CD4-positive, alpha-beta memory T cell (primary cell): ENCODE data around the gene GOLGA1. TPM values are rescaled to one million over a fixed set of nuclear protein-coding genes. Genes with fewer than 3 reads are reported as not detected.

Experiments used
- CTCF ChIA-PET: fragments of 350-600 bp; sonication (Branson Sonifier 250); formaldehyde crosslinking; loops from one replicate; lab custom pipeline; 2021; ENCODE audit warnings: inconsistent platforms; ENCODE audit not compliant: partially characterized antibody; lab: Charles Lee
- POLR2A ChIA-PET: fragments of 350-600 bp; sonication (Branson Sonifier 250); formaldehyde crosslinking; loops from one replicate; lab custom pipeline; 2021; ENCODE audit not compliant: partially characterized antibody; lab: Charles Lee
- DNase-seq, 5 donors: peaks; one replicate each; pipeline versions ENCODE4 v3.0.0 to v3.0.0-alpha.2; 2020 to 2022; ENCODE audit warnings: mixed read lengths in 1 of 5
- H3K27ac ChIP-seq: one replicate; pipeline ENCODE4 v1.7.0; 2013; ENCODE audit warnings: low read depth, low read length
- H3K27me3 ChIP-seq: 2 replicates; pipeline ENCODE4 v1.7.0; 2013; ENCODE audit warnings: mild to moderate bottlenecking, low read length, moderate library complexity; ENCODE audit not compliant: insufficient read depth
- H3K36me3 ChIP-seq: 2 replicates; pipeline ENCODE4 v1.7.0; 2013; ENCODE audit warnings: mild to moderate bottlenecking, low read length, moderate library complexity; ENCODE audit not compliant: insufficient read depth
- H3K4me1 ChIP-seq: 2 replicates; pipeline ENCODE4 v1.7.0; 2013; ENCODE audit warnings: mild to moderate bottlenecking, low read length, moderate library complexity; ENCODE audit not compliant: insufficient read depth
- H3K4me3 ChIP-seq, 2 donors: one replicate each; pipeline ENCODE4 v1.7.0; 2013; ENCODE audit warnings: low read length in 2 of 2, mild to moderate bottlenecking in 1 of 2
- H3K9me3 ChIP-seq, 2 donors: one replicate each; pipeline ENCODE4 v1.7.0; 2013; ENCODE audit warnings: low read length in 2 of 2, control low read depth in 1 of 2; ENCODE audit not compliant: control insufficient read depth in 1 of 2
- H3K27ac Mint-ChIP-seq, 7 donors: one replicate each; pipeline ENCODE4 v1.8.0; 2020 to 2021; ENCODE audit warnings: mixed read lengths in 7 of 7, mild to moderate bottlenecking in 6 of 7, inconsistent platforms in 3 of 7, moderate library complexity in 3 of 7
- H3K27me3 Mint-ChIP-seq, 2 donors: one replicate each; pipeline ENCODE4 v1.8.0; 2020 to 2021; ENCODE audit warnings: mixed read lengths in 2 of 2
- H3K36me3 Mint-ChIP-seq, 2 donors: one replicate each; pipeline ENCODE4 v1.8.0; 2020 to 2021; ENCODE audit warnings: mixed read lengths in 2 of 2, inconsistent platforms in 1 of 2, mild to moderate bottlenecking in 1 of 2
- H3K4me1 Mint-ChIP-seq, 4 donors: one replicate each; pipeline ENCODE4 v1.8.0; 2020 to 2021; ENCODE audit warnings: mixed read lengths in 4 of 4, mild to moderate bottlenecking in 1 of 4
- H3K4me3 Mint-ChIP-seq, 8 donors: one replicate each; pipeline ENCODE4 v1.8.0; 2020 to 2021; ENCODE audit warnings: mixed read lengths in 8 of 8, mild to moderate bottlenecking in 7 of 8, moderate library complexity in 6 of 8, inconsistent platforms in 3 of 8
- H3K9me3 Mint-ChIP-seq, 8 donors: one replicate each; pipeline ENCODE4 v1.8.0; 2020 to 2021; ENCODE audit warnings: mixed read lengths in 8 of 8, mild to moderate bottlenecking in 5 of 8, inconsistent platforms in 3 of 8, moderate library complexity in 1 of 8
- intact Hi-C: fragments of 100-400 bp; cut with micrococcal nuclease; formaldehyde crosslinking; loops from one replicate; pipeline ENCODE4 v1.15.1; 2023
- polyA plus RNA-seq, 2 donors: library from polyadenylated mRNA; unstranded; fragments of 300-500 nt; fragmentation: Illumina TruSeq; gene quantifications; one replicate each; pipeline ENCODE4 v1.2.3, GENCODE V29; 2021
- total RNA-seq, 2 experiments: library from RNA; stranded (reverse); gene quantifications; one replicate each; pipeline ENCODE4 v1.2.3, GENCODE V29; 2021

Gene GOLGA1
- total and polyA plus RNA-seq, 4 experiments from 2014 or later = 3.1 to 38.3 (median 16.7) TPM

- H3K4me3 Mint-ChIP-seq = no peak overlapping the region
- CTCF ChIA-PET = interaction anchor here (1.2 to 10.5 kb wide), 3 partner anchors 10 to 83 kb away, joined by 4 to 230 read pairs (median 56); partner anchors contain the start of genes NR6A1 and OLFML2A
- peaks cover 0 to 2% (median 0%) of the 10 kb centered on the region in 8 donors for H3K9me3 Mint-ChIP-seq
- POLR2A ChIA-PET = interaction anchor here (7.2 kb wide), 1 partner anchor 14 kb away, joined by 74 read pairs; no protein-coding TSS in a partner anchor
- no peak overlapping the region for H3K4me3 ChIP-seq
- no peaks in the 10 kb centered on the region for H3K27me3 ChIP-seq
- intact Hi-C loops = no loop called here
- peak in 1 of 5 donors; percentile 30 for DNase-seq
- no peaks in the 10 kb centered on the region for H3K9me3 ChIP-seq
- peaks cover 21 to 44% (median 30%) of the 10 kb centered on the region in 4 donors for H3K4me1 Mint-ChIP-seq
- H3K27ac ChIP-seq = no peak overlapping the region
- H3K27ac Mint-ChIP-seq = peak overlapping the region in 2 of 7 donors; percentile 36 to 62
- H3K36me3 ChIP-seq = peaks cover 45% of the 10 kb centered on the region
- peaks cover 34% of the 10 kb centered on the region for H3K4me1 ChIP-seq
- peaks cover 21 to 47% of the 10 kb centered on the region in 2 donors for H3K36me3 Mint-ChIP-seq
- H3K27me3 Mint-ChIP-seq = peaks cover 0 to under 1% of the 10 kb centered on the region in 2 donors
These were observed 83.2 kb downstream of the GOLGA1 start for GRCh38 chr9:124857533-124858162.

- H3K4me3 ChIP-seq = no peak overlapping the region
- peaks cover 19 to 40% (median 25%) of the 10 kb centered on the region in 4 donors for H3K4me1 Mint-ChIP-seq
- no peak overlapping the region for H3K27ac ChIP-seq
- H3K36me3 Mint-ChIP-seq = peaks cover 19 to 42% of the 10 kb centered on the region in 2 donors
- peaks cover 0 to 2% (median 0%) of the 10 kb centered on the region in 8 donors for H3K9me3 Mint-ChIP-seq
- no peaks in the 10 kb centered on the region for H3K9me3 ChIP-seq
- H3K27ac Mint-ChIP-seq = peak overlapping the region in 2 of 7 donors; percentile 15 to 62
- CTCF ChIA-PET = interaction anchor here (1.1 to 10.5 kb wide), 8 partner anchors 9 to 271 kb away, joined by 3 to 230 read pairs (median 4); partner anchors contain the start of genes NR6A1 and OLFML2A
- DNase-seq = peak in 1 of 5 donors; percentile 23
- intact Hi-C loops = no loop called here
- no peak overlapping the region for H3K4me3 Mint-ChIP-seq
- peaks cover 0 to 1% of the 10 kb centered on the region in 2 donors for H3K27me3 Mint-ChIP-seq
- POLR2A ChIA-PET = interaction anchor here (0.7 to 7.2 kb wide), 5 partner anchors 11 to 93 kb away, joined by 3 to 74 read pairs (median 4); partner anchors contain the start of genes GOLGA1 and NR6A1
- no peaks in the 10 kb centered on the region for H3K27me3 ChIP-seq
- peaks cover 44% of the 10 kb centered on the region for H3K36me3 ChIP-seq
- peaks cover 35% of the 10 kb centered on the region for H3K4me1 ChIP-seq
These were observed 84.7 kb downstream of the GOLGA1 start for GRCh38 chr9:124855944-124856765.

GRCh38 chr9:124855566-124855943, 85.3 kb downstream of the GOLGA1 start:
- peaks cover 16 to 35% (median 20%) of the 10 kb centered on the region in 4 donors for H3K4me1 Mint-ChIP-seq
- Histone ChIP-seq H3K27ac (no peak overlapping the region), H3K4me1 (peaks cover 29% of the 10 kb centered on the region), H3K4me3 (no peak overlapping the region), H3K27me3 (no peaks in the 10 kb centered on the region), H3K9me3 (no peaks in the 10 kb centered on the region), H3K36me3 (peaks cover 38% of the 10 kb centered on the region)
- peaks cover 0 to 2% (median 0%) of the 10 kb centered on the region in 8 donors for H3K9me3 Mint-ChIP-seq
- ChIA-PET POLR2A (interaction anchor here (1.4 to 3.2 kb wide), 3 partner anchors 14 to 84 kb away, joined by 3 to 15 read pairs (median 4); partner anchors contain the start of gene NR6A1), CTCF (interaction anchor here (1.1 to 10.5 kb wide), 7 partner anchors 8 to 272 kb away, joined by 3 to 230 read pairs (median 5); partner anchors contain the start of genes NR6A1 and OLFML2A)
- no peak for DNase-seq
- H3K27me3 Mint-ChIP-seq = peaks cover 0 to 1% of the 10 kb centered on the region in 2 donors
- intact Hi-C loops = no loop called here
- H3K4me3 Mint-ChIP-seq = no peak overlapping the region
- H3K36me3 Mint-ChIP-seq = peaks cover 17 to 37% of the 10 kb centered on the region in 2 donors
- H3K27ac Mint-ChIP-seq = peak overlapping the region in 2 of 7 donors; percentile 17 to 57

GRCh38 chr9:124854822-124855221, 86.1 kb downstream of the GOLGA1 start:
- POLR2A ChIA-PET = interaction anchor here (1.4 to 3.2 kb wide), 4 partner anchors 15 to 86 kb away, joined by 3 to 15 read pairs (median 4); no protein-coding TSS in a partner anchor
- peak overlapping the region in 2 of 8 donors; percentile 5 to 20 for H3K4me3 Mint-ChIP-seq

GRCh38 chr9:124854161-124854560, 86.7 kb downstream of the GOLGA1 start:
- H3K27ac ChIP-seq = peak overlapping the region; percentile 69
- H3K9me3 Mint-ChIP-seq = peaks cover 0 to 2% (median 0%) of the 10 kb centered on the region in 8 donors
- peak overlapping the region; percentile 57 to 95 (median 82) for H3K27ac Mint-ChIP-seq
- intact Hi-C loops = loop anchor here (5.0 kb wide), 1 partner anchor 142 kb away; no protein-coding TSS in a partner anchor
- peaks cover 24% of the 10 kb centered on the region for H3K36me3 ChIP-seq
- H3K27me3 Mint-ChIP-seq = peaks cover 0 to 1% of the 10 kb centered on the region in 2 donors
- peaks cover 5 to 21% (median 7%) of the 10 kb centered on the region in 4 donors for H3K4me1 Mint-ChIP-seq
- H3K4me3 ChIP-seq = no peak overlapping the region
- H3K27me3 ChIP-seq = no peaks in the 10 kb centered on the region
- no peaks in the 10 kb centered on the region for H3K9me3 ChIP-seq
- peak overlapping the region in 3 of 8 donors; percentile 37 to 71 (median 57) for H3K4me3 Mint-ChIP-seq
- CTCF ChIA-PET = interaction anchor here (0.7 to 10.5 kb wide), 22 partner anchors 8 to 407 kb away, joined by 3 to 230 read pairs (median 4); partner anchors contain the start of genes ARPC5L, GAPVD1, NR6A1 and OLFML2A
- peaks cover 7 to 23% of the 10 kb centered on the region in 2 donors for H3K36me3 Mint-ChIP-seq
- POLR2A ChIA-PET = interaction anchor here (1.4 to 3.2 kb wide), 6 partner anchors 8 to 85 kb away, joined by 3 to 23 read pairs (median 10); partner anchors contain the start of genes ARPC5L, NR6A1 and RPL35
- DNase-seq = no peak
- H3K4me1 ChIP-seq = peaks cover 16% of the 10 kb centered on the region

More at GRCh38 chr9:124854822-124855221, 86.1 kb downstream of the GOLGA1 start:
- no peak for DNase-seq
- peaks cover 10 to 30% of the 10 kb centered on the region in 2 donors for H3K36me3 Mint-ChIP-seq
- H3K27ac Mint-ChIP-seq = peak overlapping the region in 6 of 7 donors; percentile 17 to 92 (median 52)
- H3K9me3 Mint-ChIP-seq = peaks cover 0 to 2% (median 0%) of the 10 kb centered on the region in 8 donors
- peaks cover 0 to 1% of the 10 kb centered on the region in 2 donors for H3K27me3 Mint-ChIP-seq
- CTCF ChIA-PET = interaction anchor here (1.1 to 10.5 kb wide), 7 partner anchors 14 to 273 kb away, joined by 3 to 230 read pairs (median 14); partner anchors contain the start of genes NR6A1 and OLFML2A
- intact Hi-C loops = loop anchor here (5.0 kb wide), 1 partner anchor 143 kb away; no protein-coding TSS in a partner anchor
- H3K4me1 ChIP-seq = peaks cover 22% of the 10 kb centered on the region
- no peak overlapping the region for H3K27ac ChIP-seq
- no peaks in the 10 kb centered on the region for H3K9me3 ChIP-seq
- no peaks in the 10 kb centered on the region for H3K27me3 ChIP-seq
- no peak overlapping the region for H3K4me3 ChIP-seq
- H3K4me1 Mint-ChIP-seq = peaks cover 8 to 27% (median 13%) of the 10 kb centered on the region in 4 donors
- peaks cover 31% of the 10 kb centered on the region for H3K36me3 ChIP-seq

DNA sequence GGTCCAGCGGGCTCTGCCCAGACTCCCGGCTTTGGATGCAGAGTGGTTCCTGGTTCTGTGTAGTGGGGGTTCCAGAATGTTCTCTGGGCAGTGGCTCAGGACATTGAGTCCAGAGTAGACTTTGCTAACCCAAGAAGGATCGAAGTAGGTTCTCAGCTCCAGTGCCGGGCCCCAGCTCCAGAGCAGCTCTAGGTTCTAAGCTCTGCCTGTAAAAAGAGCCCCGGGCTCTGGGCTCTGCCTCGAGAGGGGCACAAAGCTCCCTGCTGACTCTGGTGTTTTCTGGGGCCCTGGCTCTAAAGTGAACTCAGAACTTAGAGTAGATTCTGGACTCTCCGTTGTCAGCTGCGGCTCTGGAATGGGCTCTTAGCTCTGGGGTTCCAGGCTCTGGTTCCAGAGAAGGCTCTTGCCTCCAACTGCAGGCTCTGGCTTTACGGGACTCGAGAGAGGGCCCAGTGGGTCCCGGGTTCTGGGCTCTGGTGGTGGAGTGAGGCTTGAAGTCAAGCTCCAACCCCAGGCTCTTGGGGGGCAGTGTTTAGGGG, 87.2 kb downstream of the GOLGA1 start:
- peaks cover 5 to 19% (median 6%) of the 10 kb centered on the region in 4 donors for H3K4me1 Mint-ChIP-seq
- H3K9me3 Mint-ChIP-seq = peaks cover 0 to 2% (median 0%) of the 10 kb centered on the region in 8 donors
- Histone ChIP-seq H3K36me3 (peaks cover 20% of the 10 kb centered on the region), H3K9me3 (no peaks in the 10 kb centered on the region), H3K27ac (peak overlapping the region; percentile 69), H3K4me1 (peaks cover 11% of the 10 kb centered on the region), H3K27me3 (no peaks in the 10 kb centered on the region), H3K4me3 (peak overlapping the region in 1 of 2 donors; percentile 58)
- peak overlapping the region; percentile 57 to 92 (median 72) for H3K27ac Mint-ChIP-seq
- peak overlapping the region in 7 of 8 donors; percentile 41 to 79 (median 58) for H3K4me3 Mint-ChIP-seq
- H3K36me3 Mint-ChIP-seq = peaks cover 7 to 18% of the 10 kb centered on the region in 2 donors
- CTCF ChIA-PET = interaction anchor here (0.6 to 10.5 kb wide), 28 partner anchors 8 to 527 kb away, joined by 3 to 230 read pairs (median 4); partner anchors contain the start of genes ARPC5L, GAPVD1, NR6A1 and OLFML2A
- H3K27me3 Mint-ChIP-seq = peaks cover 0 to 1% of the 10 kb centered on the region in 2 donors
- intact Hi-C loops = loop anchor here (1.0 to 5.0 kb wide), 4 partner anchors 41 to 237 kb away; no protein-coding TSS in a partner anchor
- POLR2A ChIA-PET = interaction anchor here (0.6 to 3.2 kb wide), 7 partner anchors 8 to 342 kb away, joined by 3 to 23 read pairs (median 5); partner anchors contain the start of genes ARPC5L, NR6A1, OLFML2A and RPL35
- no peak for DNase-seq
